Endometrium (tissue), 2 donors: ENCODE results near the gene CEP170B.
"Not testable (repeated sequence)": the region's sequence is repeated elsewhere in the genome, so short reads cannot be mapped to it uniquely, and the experiment has no call there.

ENCODE experiments used
- FAIRE-seq: peaks from 2 replicates; lab custom pipeline; 2012; peaks lifted over from hg19 to GRCh38; lab: Jason Lieb, UNC
- donor health status: control.
- donor health status: control.

The CEP170B gene

DNA sequence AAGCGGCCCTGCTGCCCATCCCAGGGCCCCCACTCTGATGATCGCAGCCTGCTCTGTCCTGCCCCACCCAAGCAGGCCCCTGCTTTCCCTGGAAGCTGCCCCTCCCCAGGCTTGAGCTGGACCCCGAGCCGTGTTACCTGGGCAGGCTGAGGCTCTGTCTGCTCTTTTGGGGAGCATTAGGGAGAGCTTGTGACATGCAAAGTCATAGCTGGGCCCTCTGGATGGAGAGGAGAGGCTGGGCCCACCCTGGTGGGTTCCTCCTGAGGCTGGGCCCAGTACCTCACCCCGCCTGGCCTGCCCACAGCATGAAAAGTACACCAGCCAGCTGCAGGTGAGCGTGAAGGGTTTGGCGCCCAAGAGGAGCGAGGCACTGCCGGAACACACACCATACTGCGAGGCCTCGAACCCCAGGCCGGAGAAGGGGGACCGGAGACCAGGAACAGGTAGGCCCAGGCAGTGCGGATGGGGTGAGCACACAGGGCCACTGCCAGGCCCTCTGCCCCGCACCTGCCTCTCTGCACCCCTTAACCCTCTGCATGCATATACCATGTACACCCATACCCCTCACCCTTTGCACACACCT lies 15.0 kb downstream of the CEP170B start:
- FAIRE-seq: no peak

DNA sequence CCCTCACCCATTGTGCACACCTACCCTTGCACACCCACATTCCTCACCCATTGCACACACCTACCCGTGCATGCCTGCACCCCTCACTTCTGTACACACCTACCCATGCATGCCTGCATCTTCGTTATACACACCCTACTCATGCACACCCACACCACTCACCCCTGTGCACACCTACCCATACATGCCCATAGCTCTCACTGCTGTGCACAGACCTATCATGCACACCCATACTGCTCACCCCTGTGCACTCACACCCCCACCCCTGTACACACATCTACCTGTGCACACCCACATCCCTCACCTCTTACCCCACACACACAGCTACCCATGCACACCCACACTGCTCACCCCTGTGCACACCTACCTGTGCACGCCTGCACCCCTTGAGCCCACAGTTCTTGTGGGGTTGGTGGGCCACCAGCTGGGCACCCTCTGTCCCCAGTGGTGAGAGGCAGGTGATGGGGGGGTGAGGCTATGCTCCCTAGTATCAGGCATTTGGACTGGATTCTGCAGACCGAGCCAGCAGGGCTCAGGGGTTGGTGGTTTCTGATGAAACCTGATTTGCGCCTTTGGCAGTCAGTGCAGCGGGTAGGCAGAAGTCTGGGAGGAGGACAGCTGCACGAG lies 15.6 kb downstream of the CEP170B start:
- no peak for FAIRE-seq

- no peak for FAIRE-seq
Measured at GRCh38 chr14:104881369-104881979, 16.4 kb downstream of the CEP170B start.

GRCh38 chr14:104882325-104882973 lies 17.4 kb downstream of the CEP170B start:
- FAIRE-seq: no peak

GRCh38 chr14:104882991-104883660 lies 18.1 kb downstream of the CEP170B start:
- FAIRE-seq: no peak

GRCh38 chr14:104883681-104884361 lies 18.8 kb downstream of the CEP170B start:
- FAIRE-seq: no peak

DNA sequence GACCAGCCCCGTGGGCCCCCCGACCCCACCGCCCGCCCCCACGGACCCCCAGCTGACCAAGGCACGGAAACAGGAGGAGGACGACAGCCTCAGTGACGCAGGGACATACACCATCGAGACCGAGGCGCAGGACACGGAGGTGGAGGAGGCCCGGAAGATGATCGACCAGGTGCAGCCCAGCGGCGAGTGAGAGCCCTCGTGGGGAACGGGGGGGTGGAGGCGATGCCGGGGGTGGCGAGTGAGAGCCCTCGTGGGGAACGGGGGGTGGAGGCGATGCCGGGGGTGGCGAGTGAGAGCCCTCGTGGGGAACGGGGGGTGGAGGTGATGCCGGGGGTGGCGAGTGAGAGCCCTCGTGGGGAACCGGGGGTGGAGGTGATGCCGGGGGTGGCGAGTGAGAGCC lies 19.3 kb downstream of the CEP170B start:
- FAIRE-seq: not testable (repeated sequence)

DNA sequence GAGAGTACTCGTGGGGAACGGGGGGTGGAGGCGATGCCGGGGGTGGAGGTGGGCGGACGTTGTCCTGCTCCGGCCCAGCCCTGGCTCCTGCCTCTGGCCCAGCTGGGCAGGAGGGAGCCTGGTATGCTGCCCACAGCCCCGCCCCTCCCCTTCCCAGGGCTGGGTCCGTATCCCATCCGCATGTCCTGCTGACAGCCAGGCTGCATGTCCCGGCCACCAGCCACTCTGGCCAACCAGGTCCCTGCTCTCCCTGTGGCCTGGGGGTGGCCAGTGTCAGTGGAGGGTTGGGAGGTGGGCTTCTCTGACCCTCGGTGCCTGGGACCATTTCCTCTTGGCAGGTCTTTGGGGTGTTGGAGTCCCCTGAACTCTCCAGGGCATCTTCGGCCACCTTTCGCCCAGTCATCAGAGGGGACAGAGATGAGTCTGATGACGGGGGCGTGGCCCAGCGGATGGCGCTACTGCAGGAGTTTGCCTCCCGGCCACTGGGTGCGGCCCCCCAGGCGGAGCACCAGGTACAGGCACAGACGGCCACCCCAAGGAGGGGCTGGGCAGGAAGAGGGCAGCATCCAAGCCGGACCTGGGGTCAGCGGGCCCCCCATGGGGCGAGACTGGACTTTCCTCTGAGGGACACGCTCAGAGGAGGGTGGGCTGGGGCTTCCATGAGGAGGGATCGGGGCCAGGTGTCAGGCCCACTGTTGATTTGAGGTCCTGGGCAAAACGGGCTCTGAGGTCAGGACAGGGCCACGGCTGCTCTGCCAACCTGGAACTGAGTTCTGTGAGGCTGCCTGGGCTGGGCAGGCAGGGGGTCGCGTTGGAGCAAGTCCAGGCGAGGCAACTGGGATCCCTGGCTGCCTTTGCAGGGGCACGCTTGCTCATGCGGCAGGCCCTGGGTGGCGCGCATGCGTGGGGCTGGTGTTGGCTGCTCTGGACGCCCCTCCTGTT lies 20.2 kb downstream of the CEP170B start:
- FAIRE-seq: no peak

DNA sequence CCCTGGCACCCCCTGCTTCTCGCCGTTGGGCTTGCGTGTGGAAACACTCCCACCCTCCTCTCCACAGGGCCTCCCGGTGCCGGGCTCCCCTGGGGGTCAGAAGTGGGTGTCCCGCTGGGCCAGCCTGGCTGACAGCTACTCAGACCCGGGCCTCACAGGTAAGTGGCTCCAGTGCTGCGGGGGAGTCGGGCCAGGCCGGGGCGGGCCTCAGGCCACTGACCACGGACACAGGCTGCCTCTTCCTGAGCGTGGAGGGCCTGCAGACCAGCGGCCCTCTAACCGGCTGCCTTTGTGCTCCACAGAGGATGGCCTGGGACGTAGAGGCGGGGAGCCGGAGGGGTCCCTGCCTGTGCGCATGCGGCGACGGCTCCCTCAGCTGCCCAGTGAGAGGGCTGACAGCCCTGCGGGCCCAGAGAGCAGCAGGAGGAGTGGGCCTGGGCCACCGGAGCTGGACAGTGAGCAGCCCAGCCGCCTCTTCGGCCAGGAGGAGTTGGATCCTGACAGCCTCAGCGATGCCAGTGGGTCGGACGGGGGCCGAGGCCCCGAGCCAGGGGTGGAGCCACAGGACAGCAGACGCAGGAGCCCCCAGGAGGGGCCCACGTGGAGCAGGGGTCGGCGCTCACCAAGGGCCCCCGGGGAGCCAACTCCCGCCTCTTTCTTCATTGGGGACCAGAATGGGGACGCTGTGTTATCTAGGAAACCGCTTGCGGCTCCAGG lies 21.1 kb downstream of the CEP170B start:
- FAIRE-seq: no peak

GRCh38 chr14:104886690-104887622 lies 21.9 kb downstream of the CEP170B start:
- FAIRE-seq: no peak

DNA sequence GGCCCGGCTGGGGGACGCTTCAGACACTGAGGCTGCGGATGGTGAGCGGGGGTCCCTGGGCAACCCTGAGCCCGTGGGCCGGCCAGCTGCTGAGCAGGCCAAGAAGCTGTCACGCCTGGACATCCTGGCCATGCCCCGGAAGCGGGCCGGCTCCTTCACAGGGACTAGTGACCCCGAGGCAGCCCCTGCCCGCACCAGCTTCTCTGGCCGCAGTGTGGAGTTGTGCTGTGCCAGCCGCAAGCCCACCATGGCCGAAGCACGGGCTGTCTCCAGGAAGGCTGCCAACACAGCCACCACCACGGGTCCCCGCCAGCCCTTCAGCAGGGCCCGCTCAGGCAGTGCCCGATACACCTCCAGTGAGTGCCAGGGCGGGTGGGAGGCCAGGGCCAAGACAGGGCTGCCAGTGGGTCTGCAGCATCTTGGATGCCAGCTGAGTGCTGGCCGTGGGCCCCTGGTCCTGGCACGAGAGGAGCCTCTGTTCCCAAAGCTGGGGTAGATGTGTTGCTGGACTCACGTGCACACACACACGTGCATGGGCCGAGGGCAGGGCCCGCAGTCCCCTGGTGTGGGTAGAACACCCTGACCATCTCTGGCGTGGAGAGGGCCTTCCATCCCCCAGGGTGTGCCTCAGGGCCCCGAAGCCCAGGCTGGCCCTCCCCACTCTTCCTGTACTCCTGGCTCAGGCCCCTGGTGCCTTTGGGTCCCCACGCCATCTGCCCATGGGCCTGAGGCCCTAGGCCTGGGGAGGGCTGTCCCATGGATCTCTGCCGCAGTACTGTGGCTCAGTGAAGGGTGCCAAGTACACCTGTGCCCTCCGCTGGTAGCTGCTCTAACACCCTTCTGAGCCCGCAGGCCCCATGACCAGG lies 22.8 kb downstream of the CEP170B start:
- no peak for FAIRE-seq

DNA sequence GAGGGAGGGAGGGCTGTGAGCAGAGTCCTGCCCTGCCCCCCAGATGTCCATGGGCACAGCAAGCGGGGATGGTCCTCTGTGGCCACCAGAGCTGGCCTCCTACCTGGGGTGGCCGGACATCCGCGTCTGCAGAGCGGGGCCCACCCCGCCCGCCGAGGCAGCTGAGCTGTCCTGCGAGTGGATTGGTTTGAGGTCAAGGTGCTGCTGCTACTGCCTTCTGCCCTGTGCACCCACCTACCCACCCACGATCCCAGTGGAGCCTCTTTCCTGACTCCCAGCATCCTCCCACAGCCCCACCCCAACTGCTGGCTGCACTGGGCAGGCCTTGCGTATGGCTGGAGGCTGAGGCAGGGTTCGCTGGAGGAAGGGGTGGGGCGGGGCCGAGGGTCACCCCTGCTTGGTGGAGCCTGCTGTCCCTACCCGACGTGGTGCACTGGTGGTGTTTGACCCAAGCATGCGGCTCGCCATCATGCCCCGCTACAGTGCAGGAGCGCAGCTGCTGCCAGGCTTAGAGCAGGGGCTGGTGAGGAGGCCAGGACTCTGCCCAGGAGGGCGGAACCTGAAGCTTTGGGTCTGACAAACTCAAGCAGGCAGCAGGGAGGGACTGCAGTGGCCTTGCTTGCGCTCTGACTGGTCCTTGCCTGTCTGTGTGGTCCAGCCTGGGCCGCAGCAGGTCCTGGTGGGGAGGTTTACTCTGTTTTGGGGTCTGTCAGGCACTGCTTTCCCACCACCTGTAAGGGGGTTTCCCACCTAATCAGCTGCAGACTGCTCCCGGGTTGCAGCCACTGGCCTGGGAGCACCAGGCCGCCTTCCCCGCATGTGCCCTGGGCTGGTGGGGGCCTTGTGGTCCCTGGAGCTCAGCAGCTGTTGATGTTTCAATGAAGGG lies 23.7 kb downstream of the CEP170B start:
- FAIRE-seq: no peak

- no peak for FAIRE-seq
Measured at GRCh38 chr14:104889375-104889757, 24.3 kb downstream of the CEP170B start.

DNA sequence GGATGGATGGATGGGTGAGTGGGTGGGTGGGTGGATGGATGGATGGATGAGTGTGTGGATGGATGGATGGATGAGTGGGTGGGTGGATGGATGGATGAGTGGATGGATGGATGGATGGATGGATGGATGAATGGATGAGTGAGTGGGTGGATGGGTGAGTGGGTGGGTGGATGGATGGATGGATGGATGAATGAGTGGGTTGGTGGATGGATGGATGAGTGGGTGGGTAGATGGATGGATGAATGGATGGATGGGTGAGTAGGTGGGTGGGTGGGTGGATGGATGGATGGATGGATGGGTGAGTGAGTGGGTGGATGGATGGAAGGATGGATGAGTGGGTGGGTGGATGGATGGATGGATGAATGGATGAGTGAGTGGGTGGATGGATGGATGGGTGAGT lies 25.2 kb downstream of the CEP170B start:
- not testable (repeated sequence) for FAIRE-seq

DNA sequence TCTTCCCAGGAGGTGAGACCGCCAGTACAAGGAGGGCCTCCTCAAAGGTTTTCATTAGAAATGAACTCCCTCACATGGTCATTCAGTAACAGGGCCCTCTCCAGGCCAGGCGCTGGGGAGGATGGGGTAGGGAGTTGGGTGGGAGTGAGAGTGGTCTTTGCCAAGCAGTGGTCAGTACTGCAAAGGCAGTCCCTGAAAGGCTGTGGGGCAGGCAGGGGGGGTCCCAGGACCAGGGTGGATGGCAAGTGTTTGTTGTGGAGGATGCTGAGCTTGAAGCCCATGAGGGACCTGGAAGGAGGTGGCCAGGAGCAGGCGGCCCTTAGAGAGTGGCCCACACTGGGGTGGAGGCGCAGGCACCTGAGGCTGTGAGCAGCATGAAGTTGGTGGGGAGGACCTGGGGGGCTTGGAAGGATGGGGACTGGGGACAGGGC lies 26.1 kb downstream of the CEP170B start:
- FAIRE-seq: no peak

DNA sequence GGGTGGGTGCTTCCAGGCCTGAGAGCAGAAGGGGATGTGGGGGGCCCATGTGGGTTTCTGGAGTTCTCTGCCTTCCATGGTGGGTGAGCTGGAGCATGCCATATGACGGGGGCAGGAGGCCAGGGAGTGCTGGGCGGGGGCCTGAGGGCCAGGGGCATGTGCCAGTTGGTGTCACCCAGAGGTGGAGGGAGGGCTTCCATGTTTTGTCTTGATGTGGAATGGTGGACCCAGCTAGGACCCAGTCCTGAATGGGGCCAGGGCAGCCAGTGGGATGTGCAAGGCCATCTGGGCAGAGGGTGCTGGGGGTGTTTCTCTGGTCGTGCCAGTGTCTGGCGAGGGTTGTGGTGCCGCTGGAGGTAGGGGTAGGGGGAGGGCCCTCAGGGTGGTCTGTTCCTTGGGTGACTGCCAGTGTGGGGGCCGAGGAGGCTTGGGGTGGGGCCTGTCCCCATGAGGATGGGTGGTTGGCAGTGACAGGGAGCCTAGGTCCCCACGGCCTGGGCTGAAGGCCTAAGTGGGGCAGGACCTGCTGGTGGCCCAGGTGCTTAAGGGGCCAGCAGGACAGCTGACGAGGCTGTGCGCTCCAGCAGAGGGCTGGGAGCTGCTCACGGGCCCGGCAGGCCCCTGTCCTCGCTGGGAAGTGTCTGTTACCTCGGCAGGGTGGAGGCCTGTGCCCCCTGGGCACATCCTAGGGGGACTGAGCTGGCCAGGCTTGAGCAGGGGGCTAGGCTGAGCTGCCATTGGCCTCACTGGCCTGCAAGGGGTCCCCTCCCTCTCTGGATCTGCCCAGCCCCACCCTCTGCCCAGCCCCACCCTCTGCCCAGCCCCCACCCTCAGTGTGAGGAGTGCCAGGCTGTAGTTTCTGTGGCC lies 26.8 kb downstream of the CEP170B start:
- FAIRE-seq: no peak
